DMS53 treated with DMSO at 0.1 percent for 48 hours (cell line): Measurements from ENCODE around the gene CCL18.
"Not testable (repeated sequence)": the region's sequence is repeated elsewhere in the genome, so short reads cannot be mapped to it uniquely, and the experiment has no call there.

Source experiments
- DNase-seq: peaks from one replicate; lab custom pipeline; 2025; ENCODE audit not compliant: unreplicated experiment; lab: John Stamatoyannopoulos, UW

Gene CCL18, protein sequence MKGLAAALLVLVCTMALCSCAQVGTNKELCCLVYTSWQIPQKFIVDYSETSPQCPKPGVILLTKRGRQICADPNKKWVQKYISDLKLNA

GRCh38 chr17:36063786-36064541 lies at the start of gene CCL18:
Gene CCL18, plus strand, starts transcription at chr17:36064272. Its CDS starts 71 bp downstream, at chr17:36064343.
- no peak for DNase-seq

DNA sequence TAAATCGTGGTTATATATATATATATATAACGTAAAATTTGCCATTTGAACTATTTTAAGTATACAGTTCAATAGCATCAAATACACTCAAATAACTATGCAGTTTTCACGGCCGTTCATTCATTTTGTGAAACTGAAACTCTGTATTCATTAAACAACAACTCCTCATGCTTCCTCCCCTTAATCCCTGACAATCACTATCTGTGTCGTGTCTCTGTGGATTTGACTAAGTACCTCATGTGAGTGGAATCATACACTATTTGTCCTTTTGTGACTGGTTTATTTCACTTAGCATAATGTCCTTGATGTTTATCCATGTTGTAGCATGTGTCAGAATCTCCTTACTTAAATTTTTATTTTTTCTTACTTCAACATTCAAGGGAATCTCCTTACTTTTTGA lies 49.1 kb upstream of the CCL18 start:
- DNase-seq, result no peak

DNA sequence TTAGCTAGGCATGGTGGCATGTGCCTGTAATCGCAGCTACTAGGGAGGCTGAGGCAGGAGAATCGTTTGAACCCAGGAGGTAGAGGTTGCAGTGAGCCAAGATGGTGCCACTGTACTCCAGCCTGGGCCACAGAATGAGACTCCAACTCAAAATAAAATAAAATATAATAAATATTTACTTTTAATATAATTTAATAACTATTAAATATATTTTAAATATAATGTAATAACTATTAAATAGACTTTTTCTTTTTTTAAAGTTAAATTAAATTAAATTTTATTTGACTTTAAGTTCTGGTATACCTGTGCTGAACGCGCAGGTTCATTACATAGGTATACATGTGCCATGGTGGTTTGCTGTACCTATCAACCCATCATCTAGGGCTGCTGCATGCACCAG lies 48.2 kb upstream of the CCL18 start:
- DNase-seq, result not testable (repeated sequence)

- DNase-seq, result no peak
Observed at GRCh38 chr17:36016555-36016954, 47.5 kb upstream of the CCL18 start.

GRCh38 chr17:36017799-36018198 lies 46.3 kb upstream of the CCL18 start, which contains the start of gene CCL23:
Gene CCL23, minus strand, starts transcription at chr17:36017972. Its CDS starts 75 bp downstream, at chr17:36017897.
- DNase-seq, result no peak

DNA sequence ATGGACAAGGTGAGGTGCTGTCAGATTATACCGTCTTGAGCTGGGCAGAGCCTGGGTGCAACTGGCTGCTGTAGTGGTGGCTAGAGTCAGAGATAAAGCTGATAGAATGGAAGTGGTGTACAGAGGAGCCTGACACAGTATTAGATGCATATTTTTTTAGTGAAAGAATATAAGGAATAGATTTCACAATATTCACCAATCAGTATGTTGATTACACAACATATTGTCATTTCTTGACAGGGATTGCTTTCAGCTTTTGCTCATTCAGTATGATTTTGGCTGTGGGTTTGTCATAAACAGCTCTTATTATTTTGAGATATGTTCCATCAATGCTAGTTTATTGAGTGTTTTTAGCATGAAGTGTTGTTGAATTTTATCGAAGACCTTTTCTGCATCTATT lies 44.6 kb upstream of the CCL18 start:
- no peak for DNase-seq

DNA sequence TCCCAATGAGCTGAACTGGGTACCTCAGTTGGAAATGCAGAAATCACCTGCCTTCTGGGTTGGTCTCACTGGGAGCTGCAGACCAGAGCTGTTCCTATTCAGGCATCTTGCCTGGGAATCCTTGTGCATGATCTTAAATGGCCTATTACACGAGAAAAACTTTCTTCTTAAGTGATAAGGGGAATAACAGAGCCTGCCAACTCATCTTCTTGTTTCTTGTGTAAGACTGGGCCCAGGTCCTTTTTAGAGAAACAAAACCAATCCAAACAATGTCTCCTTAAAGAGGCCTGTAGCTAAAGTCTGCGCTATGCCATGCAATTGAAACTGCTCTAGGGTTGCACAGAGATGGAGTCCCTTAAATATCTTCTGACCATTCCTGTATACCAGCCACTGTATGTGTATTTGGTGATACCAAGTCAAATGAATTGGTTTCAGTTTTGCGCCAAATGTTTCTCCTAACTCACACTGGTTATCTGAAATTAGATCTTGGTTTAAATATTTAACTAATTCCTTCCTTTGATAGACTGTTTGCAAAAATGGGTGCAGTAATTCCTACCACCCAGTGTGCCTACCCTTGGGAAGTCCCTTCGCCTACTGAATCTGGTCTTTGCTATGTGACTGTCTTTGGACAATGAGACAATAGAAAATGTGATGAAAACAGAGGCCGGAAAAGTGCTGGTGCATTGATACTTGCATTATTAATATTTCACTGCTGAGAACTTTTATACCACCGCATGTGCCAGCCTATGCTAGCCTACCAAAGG lies 39.8 kb upstream of the CCL18 start:
- DNase-seq, result no peak

- DNase-seq, result no peak
Observed at GRCh38 chr17:36027761-36028160, 36.3 kb upstream of the CCL18 start.

GRCh38 chr17:36030956-36031355 lies 33.1 kb upstream of the CCL18 start:
- DNase-seq, result no peak

GRCh38 chr17:36034127-36034526 lies 29.9 kb upstream of the CCL18 start:
- no peak for DNase-seq

GRCh38 chr17:36036235-36036634 lies 27.8 kb upstream of the CCL18 start:
- no peak for DNase-seq

DNA sequence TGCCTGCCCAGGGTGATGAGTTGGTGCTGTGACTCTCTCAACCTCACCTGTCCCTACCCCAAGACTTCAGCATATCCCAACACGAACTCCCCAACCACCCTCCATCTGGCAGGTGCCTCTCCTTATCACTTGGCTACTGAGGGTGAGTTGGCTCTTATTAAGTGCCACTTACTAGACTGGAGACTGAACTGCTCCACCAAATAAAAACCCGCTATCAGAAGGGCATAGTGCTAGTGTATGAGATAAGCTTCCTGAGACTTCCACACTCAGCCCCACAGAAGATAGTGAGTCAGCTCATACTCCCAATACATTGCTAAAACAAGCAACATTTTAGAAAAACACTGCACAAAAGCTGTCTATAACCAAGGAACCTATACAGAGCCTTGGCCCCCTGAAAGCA lies 16.0 kb upstream of the CCL18 start:
- DNase-seq, result no peak

DNA sequence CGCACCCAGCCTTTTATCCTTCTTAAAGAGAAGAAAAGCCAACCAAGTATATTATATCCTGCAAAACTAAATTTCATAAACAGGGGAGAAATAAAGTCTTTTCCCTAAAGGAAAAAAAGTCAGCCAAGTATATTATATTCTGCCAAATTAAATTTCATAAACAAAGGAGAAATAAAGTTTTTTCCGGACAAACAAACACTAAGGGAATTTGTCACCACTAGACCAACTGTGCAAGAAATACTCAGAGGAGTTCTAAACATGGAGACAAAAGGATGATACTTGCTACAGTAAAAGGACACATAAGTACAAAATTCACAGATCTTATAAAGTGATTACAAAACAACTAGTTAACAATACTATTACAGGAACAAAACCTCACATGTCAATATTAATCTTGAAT lies 14.4 kb upstream of the CCL18 start:
- no peak for DNase-seq

DNA sequence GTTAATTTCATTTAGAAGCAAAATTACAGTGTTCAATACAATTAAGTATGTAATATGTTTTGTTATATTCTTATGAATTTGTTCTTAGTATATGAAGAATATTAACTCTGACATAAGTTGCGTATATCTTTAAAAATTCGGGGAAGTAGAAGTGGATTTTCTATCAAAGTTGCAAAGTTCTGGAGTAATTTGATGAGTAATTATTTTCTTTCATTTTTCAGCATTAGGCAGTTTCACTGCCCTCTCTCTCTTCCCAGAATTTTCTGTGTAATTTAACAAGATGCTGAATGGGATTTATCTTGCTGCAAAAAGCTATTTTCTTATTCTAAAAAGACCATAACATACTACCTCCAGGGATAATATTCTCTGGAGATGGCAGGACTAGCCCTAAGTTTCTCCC lies 8.9 kb upstream of the CCL18 start:
- no peak for DNase-seq

- no peak for DNase-seq
Observed at GRCh38 chr17:36055921-36056520, 8.1 kb upstream of the CCL18 start.

GRCh38 chr17:36057911-36058310 lies 6.2 kb upstream of the CCL18 start:
- no peak for DNase-seq

DNA sequence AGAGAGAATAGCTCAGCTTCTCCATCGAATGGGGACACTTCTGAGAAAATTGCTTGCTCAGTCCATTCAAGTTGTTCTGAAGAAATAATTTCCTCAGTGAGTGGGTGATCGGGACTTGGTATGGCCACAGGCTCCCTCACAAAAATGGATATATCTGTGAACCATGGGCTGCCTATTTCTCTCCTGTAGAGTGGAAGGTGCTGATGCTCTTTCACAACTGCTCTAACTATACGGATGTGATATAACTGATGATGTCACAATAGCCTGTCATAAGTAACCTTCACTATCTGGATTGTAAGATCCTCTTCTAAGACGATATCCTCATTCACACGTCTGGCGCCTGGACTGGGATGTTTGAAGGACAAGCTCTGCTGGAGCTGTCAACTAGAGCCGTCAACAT lies 4.7 kb upstream of the CCL18 start:
- DNase-seq, result no peak

DNA sequence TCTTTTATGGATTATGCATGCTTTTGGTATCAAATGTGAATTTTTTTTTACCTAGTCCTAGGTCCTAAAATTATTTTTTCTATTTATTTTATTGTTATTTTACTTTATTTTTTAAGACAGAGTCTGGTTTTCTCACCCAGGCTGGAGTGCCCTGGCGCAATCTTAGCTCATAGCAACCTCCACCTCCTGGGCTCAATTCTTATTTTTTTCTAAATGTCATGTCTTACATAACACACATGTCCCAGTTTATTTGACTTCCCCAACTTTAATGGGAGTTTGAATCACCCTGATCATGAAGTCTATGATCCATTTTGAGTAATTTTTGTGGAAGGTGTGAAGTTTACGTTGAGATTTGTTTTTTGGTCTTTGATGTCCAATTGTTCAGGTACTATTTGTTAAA lies 3.3 kb upstream of the CCL18 start:
- no peak for DNase-seq

DNA sequence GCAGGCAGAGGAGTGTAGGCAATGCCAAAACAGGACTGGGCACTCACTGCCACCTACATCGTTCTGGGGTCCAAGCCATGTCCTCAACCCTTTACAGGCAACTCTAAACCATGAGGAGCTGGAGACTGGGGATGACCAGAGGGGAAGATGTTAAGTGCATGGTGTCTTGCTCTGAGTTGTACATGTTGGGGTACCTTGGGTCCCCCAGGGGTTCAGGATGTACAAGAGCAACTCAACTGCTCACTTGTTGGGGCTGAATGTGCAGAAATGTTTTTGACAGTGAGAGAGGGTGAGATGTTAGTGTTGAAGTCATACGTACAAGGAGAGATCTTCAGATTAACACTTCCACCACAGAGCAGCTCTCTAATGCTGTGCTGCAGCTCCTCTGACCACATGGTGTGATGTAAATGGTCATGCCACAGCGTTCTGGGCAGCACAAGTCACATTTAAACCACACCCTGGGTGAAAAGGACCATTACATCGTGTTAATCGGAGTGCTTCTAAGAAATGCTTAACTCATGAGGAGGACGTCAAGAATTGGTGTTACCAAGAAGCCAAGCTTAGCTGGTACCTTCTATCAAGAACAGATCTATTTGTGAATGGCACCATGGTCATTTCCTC lies 2.4 kb downstream of the CCL18 start:
- no peak for DNase-seq

- no peak for DNase-seq
Observed at GRCh38 chr17:36068524-36068923, 4.5 kb downstream of the CCL18 start.

GRCh38 chr17:36069136-36069535 lies 5.1 kb downstream of the CCL18 start:
- no peak for DNase-seq
